Sigmoid colon (tissue), 4 donors: ENCODE results near the gene WDR37.

ENCODE experiments used
- EP300 ChIP-seq, 4 donors: sonication (generic); formaldehyde crosslinking; IDR thresholded peaks; one replicate each; pipeline ENCODE4 v1.6.1; 2017; ENCODE audit warnings: antibody characterized with exemption in 4 of 4
- POLR2A ChIP-seq, 2 donors: fragments of 450-650 bp; IDR thresholded peaks; one replicate each; pipeline ENCODE4 v1.6.1; 2016; ENCODE audit warnings: antibody characterized with exemption in 2 of 2, mild to moderate bottlenecking in 2 of 2, moderate library complexity in 2 of 2
- POLR2AphosphoS5 ChIP-seq, 4 donors: sonication (generic); formaldehyde crosslinking; IDR thresholded peaks; one replicate each; pipeline ENCODE4 v1.6.1; 2017; ENCODE audit warnings: antibody characterized with exemption in 4 of 4
- TF ChIP-seq, protein P1 (sequence below), 4 experiments: fragments of 450-650 bp in 3 of 4; fragments of 200-600 bp in 1 of 4; IDR thresholded peaks; one replicate each; pipeline ENCODE4 v1.5.1; 2016 to 2019; ENCODE audit warnings: antibody characterized with exemption in 4 of 4, mild to moderate bottlenecking in 3 of 4, moderate library complexity in 2 of 4

DNA sequence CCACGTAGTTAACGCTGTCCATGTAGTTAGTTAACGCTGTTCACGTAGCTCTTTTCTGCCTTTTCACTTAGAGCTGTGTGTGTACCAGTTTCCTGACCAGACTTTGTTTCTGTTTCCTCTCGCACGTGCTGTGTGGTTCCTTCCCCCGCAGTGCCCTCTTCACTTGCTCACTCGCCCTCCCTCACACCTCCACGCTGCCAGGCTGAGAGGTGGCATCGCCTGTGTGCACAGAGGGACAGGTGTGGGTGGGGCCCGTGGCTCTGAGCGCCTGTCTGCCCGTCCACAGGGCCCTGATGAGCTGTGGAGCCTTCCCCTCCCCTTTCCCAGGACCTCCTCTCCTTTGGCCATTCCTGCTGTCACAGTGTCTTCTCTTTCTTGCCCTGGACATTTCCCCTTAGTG is 30.6 kb downstream of the WDR37 start:
- TF ChIP-seq, protein P1, sequence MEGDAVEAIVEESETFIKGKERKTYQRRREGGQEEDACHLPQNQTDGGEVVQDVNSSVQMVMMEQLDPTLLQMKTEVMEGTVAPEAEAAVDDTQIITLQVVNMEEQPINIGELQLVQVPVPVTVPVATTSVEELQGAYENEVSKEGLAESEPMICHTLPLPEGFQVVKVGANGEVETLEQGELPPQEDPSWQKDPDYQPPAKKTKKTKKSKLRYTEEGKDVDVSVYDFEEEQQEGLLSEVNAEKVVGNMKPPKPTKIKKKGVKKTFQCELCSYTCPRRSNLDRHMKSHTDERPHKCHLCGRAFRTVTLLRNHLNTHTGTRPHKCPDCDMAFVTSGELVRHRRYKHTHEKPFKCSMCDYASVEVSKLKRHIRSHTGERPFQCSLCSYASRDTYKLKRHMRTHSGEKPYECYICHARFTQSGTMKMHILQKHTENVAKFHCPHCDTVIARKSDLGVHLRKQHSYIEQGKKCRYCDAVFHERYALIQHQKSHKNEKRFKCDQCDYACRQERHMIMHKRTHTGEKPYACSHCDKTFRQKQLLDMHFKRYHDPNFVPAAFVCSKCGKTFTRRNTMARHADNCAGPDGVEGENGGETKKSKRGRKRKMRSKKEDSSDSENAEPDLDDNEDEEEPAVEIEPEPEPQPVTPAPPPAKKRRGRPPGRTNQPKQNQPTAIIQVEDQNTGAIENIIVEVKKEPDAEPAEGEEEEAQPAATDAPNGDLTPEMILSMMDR (IDR thresholded peaks at IDR 0.05) = no peak
- no peak for TF ChIP-seq POLR2A (IDR thresholded peaks at IDR 0.05)
- no peak for TF ChIP-seq EP300 (IDR thresholded peaks at IDR 0.05)
- no peak for TF ChIP-seq POLR2AphosphoS5 (IDR thresholded peaks at IDR 0.05)
